Activated T-helper 1 cell treated with Interleukin-2 at 50 U/mL for 16 hours (primary cell): ENCODE data around the gene CPEB1.
"Not testable (repeated sequence)": the region's sequence is repeated elsewhere in the genome, so short reads cannot be mapped to it uniquely, and the experiment has no call there.

ENCODE experiments used
- DNase-seq: peaks from one replicate; pipeline ENCODE4 v3.0.0-alpha.2; 2020; ENCODE audit warnings: low read depth

Gene CPEB1

GRCh38 chr15:82513587-82513986 is 133.6 kb downstream of the CPEB1 start:
- not testable (repeated sequence) for DNase-seq

GRCh38 chr15:82507693-82508092 is 139.5 kb downstream of the CPEB1 start:
- DNase-seq, result not testable (repeated sequence)

GRCh38 chr15:82507087-82507486 is 140.1 kb downstream of the CPEB1 start:
- not testable (repeated sequence) for DNase-seq

- not testable (repeated sequence) for DNase-seq
These were observed 141.3 kb downstream of the CPEB1 start for GRCh38 chr15:82505842-82506241.

- DNase-seq, result not testable (repeated sequence)
These were observed 143.1 kb downstream of the CPEB1 start for GRCh38 chr15:82504074-82504473.

- not testable (repeated sequence) for DNase-seq
These were observed 144.3 kb downstream of the CPEB1 start for GRCh38 chr15:82502700-82503339.

GRCh38 chr15:82500772-82501171 is 146.4 kb downstream of the CPEB1 start:
- DNase-seq, result not testable (repeated sequence)

- DNase-seq, result not testable (repeated sequence)
These were observed 149.2 kb downstream of the CPEB1 start for GRCh38 chr15:82497978-82498377.
